ENCODE results near the gene POLR2I. TPM values are rescaled to one million over a fixed set of nuclear protein-coding genes. Genes with fewer than 3 reads are reported as not detected.

The POLR2I gene
- total RNA-seq, 2 donors from 2014 or later, result 102 to 132 TPM

DNA sequence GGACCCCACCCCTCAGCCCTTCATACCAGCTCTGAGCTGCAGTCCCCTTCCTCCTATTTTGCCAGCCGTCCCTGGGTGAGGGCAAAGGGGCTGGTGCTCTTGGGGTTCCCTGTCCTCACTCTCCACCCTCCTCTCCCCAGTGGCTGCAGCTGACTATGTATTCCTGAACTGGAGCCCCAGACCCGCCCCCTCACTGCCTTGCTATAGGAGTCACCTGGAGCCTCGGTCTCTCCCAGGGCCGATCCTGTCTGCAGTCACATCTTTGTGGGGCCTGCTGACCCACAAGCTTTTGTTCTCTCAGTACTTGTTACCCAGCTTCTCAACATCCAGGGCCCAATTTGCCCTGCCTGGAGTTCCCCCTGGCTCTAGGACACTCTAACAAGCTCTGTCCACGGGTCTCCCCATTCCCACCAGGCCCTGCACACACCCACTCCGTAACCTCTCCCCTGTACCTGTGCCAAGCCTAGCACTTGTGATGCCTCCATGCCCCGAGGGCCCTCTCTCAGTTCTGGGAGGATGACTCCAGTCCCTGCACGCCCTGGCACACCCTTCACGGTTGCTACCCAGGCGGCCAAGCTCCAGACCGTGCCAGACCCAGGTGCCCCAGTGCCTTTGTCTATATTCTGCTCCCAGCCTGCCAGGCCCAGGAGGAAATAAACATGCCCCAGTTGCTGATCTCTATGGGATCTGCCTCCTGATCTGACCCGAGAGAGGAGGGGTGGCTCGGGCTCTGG, 35.2 kb upstream of the POLR2I start:
- H3K27ac Mint-ChIP-seq, result peak overlapping the region; percentile 86
- H3K4me3 Mint-ChIP-seq, result no peak overlapping the region

DNA sequence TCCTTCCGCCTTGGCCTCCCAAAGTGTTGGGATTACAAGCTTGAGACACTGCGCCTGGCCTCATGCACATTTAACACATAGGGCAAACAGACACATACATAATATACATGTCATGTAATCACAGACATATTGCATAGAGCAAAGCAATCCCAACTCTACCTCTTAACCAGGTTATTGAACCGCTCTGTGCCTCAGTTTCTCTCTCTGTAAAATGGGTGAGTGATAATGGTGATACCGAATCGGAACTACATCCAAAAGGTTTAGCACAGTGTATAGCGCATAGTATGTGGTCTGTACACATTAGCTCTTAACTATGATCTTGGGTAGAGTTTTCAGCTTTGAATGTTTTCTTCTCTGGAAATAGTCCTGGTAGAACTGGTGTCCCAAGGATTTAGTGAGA, 29.9 kb upstream of the POLR2I start:
- Mint-ChIP-seq H3K4me3 (no peak overlapping the region), H3K4me1 (peaks cover 9% of the 10 kb centered on the region), H3K36me3 (ENCODE audit: low read depth) (peaks cover 69% of the 10 kb centered on the region), H3K27ac (no peak overlapping the region), H3K27me3 (ENCODE audit: insufficient read depth) (no peaks in the 10 kb centered on the region), H3K9me3 (no peaks in the 10 kb centered on the region)
- TF ChIP-seq, protein P1, sequence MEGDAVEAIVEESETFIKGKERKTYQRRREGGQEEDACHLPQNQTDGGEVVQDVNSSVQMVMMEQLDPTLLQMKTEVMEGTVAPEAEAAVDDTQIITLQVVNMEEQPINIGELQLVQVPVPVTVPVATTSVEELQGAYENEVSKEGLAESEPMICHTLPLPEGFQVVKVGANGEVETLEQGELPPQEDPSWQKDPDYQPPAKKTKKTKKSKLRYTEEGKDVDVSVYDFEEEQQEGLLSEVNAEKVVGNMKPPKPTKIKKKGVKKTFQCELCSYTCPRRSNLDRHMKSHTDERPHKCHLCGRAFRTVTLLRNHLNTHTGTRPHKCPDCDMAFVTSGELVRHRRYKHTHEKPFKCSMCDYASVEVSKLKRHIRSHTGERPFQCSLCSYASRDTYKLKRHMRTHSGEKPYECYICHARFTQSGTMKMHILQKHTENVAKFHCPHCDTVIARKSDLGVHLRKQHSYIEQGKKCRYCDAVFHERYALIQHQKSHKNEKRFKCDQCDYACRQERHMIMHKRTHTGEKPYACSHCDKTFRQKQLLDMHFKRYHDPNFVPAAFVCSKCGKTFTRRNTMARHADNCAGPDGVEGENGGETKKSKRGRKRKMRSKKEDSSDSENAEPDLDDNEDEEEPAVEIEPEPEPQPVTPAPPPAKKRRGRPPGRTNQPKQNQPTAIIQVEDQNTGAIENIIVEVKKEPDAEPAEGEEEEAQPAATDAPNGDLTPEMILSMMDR (conservative IDR thresholded peaks at IDR 0.05), result no peak
- no peak overlapping the region for H3K27ac ChIP-seq (ENCODE audit: low read depth, low read length)
- no peaks in the 10 kb centered on the region for H3K9me3 ChIP-seq (ENCODE audit: control insufficient read depth, low read length)
- no peaks in the 10 kb centered on the region for H3K4me1 ChIP-seq (ENCODE audit: control insufficient read depth, insufficient read depth, low read length)
- H3K9ac ChIP-seq (ENCODE audit: extremely low read depth, low read length, poor library complexity, severe bottlenecking), result no peak overlapping the region
- no peak for DNase-seq
- no peaks in the 10 kb centered on the region for H3K27me3 ChIP-seq (ENCODE audit: control insufficient read depth, insufficient read depth, low read length, poor library complexity, severe bottlenecking)
- H3K36me3 ChIP-seq (ENCODE audit: control insufficient read depth, insufficient read depth, low read length), result peaks cover 72% of the 10 kb centered on the region
- 93 to 98% methylated on average over 6 of the region's 6 CpGs for WGBS, 2 experiments (ENCODE audit: insufficient coverage in 1 of 2, insufficient read length in 1 of 2)
- H3K4me3 ChIP-seq (ENCODE audit: low read length), result no peak overlapping the region

More for the DNA sequence above, 35.2 kb upstream of the POLR2I start:
- Mint-ChIP-seq H3K27me3 (ENCODE audit: insufficient read depth) (no peaks in the 10 kb centered on the region), H3K9me3 (no peaks in the 10 kb centered on the region), H3K4me1 (peaks cover 6% of the 10 kb centered on the region), H3K36me3 (ENCODE audit: low read depth) (peaks cover 72% of the 10 kb centered on the region)
- H3K9ac ChIP-seq (ENCODE audit: extremely low read depth, low read length, poor library complexity, severe bottlenecking), result no peak overlapping the region
- no peaks in the 10 kb centered on the region for H3K4me1 ChIP-seq (ENCODE audit: control insufficient read depth, insufficient read depth, low read length)
- no peaks in the 10 kb centered on the region for H3K9me3 ChIP-seq (ENCODE audit: control insufficient read depth, low read length)
- DNase-seq, result no peak
- peaks cover 83% of the 10 kb centered on the region for H3K36me3 ChIP-seq (ENCODE audit: control insufficient read depth, insufficient read depth, low read length)
- 95 to 96% methylated on average over 8 to 13 of the region's 13 CpGs for WGBS, 2 experiments (ENCODE audit: insufficient coverage in 1 of 2, insufficient read length in 1 of 2)
- H3K27me3 ChIP-seq (ENCODE audit: control insufficient read depth, insufficient read depth, low read length, poor library complexity, severe bottlenecking), result no peaks in the 10 kb centered on the region
- TF ChIP-seq, protein P1 (conservative IDR thresholded peaks at IDR 0.05), result no peak
- no peak overlapping the region for H3K4me3 ChIP-seq (ENCODE audit: low read length)
- no peak overlapping the region for H3K27ac ChIP-seq (ENCODE audit: low read depth, low read length)

DNA sequence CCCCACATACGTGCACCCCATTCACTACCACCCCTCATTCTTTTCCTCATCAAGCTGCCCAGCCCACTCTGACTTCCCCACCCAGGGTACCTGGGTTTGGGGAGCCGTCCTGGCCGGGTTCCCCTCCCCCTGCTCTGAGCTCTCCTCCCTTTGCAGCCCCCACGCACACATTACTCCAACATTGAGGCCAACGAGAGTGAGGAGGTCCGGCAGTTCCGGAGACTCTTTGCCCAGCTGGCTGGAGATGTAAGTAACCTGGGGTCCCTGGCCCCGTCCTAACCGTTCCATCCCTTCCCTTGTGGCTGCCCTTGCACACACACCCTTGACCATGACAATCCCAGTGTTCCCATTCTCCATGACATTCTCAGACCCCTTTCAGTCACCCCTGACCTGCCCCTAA, 27.8 kb upstream of the POLR2I start:
- peak overlapping the region; percentile 13 for H3K4me3 Mint-ChIP-seq
- Histone ChIP-seq H3K36me3 (ENCODE audit: control insufficient read depth, insufficient read depth, low read length) (peaks cover 54% of the 10 kb centered on the region), H3K27ac (ENCODE audit: low read depth, low read length) (no peak overlapping the region), H3K27me3 (ENCODE audit: control insufficient read depth, insufficient read depth, low read length, poor library complexity, severe bottlenecking) (no peaks in the 10 kb centered on the region), H3K9ac (ENCODE audit: extremely low read depth, low read length, poor library complexity, severe bottlenecking) (no peak overlapping the region), H3K9me3 (ENCODE audit: control insufficient read depth, low read length) (no peaks in the 10 kb centered on the region), H3K4me3 (ENCODE audit: low read length) (no peak overlapping the region), H3K4me1 (ENCODE audit: control insufficient read depth, insufficient read depth, low read length) (no peaks in the 10 kb centered on the region)
- peaks cover 9% of the 10 kb centered on the region for H3K4me1 Mint-ChIP-seq
- 93 to 94% methylated on average over 5 to 9 of the region's 9 CpGs for WGBS, 2 experiments (ENCODE audit: insufficient coverage in 1 of 2, insufficient read length in 1 of 2)
- H3K9me3 Mint-ChIP-seq, result no peaks in the 10 kb centered on the region
- peaks cover 53% of the 10 kb centered on the region for H3K36me3 Mint-ChIP-seq (ENCODE audit: low read depth)
- no peak for DNase-seq
- H3K27ac Mint-ChIP-seq, result peak overlapping the region; percentile 61
- TF ChIP-seq, protein P1 (conservative IDR thresholded peaks at IDR 0.05), result no peak
- no peaks in the 10 kb centered on the region for H3K27me3 Mint-ChIP-seq (ENCODE audit: insufficient read depth)

Measured in endodermal cell (in vitro differentiated cells).